HG02852 (cell line): ENCODE measurements around the gene PHLDA1.

Source experiments
- ATAC-seq: cut with Tn5 transposase; IDR thresholded peaks from one replicate; pipeline ENCODE4 v1.9.1; 2021; ENCODE audit warnings: mild to moderate bottlenecking, moderate library complexity; ENCODE audit not compliant: unreplicated experiment

Gene PHLDA1

GRCh38 chr12:76031414-76032042 is at the start of gene PHLDA1:
PHLDA1 (minus strand) TSS chr12:76031776.
- peak; percentile 80 for ATAC-seq

- ATAC-seq, result no peak
Observed at GRCh38 chr12:76080729-76081415, 49.3 kb upstream of the PHLDA1 start.

- no peak for ATAC-seq
Observed at GRCh38 chr12:76080017-76080728, 48.6 kb upstream of the PHLDA1 start.

- ATAC-seq, result no peak
Observed at GRCh38 chr12:76078748-76079147, 47.2 kb upstream of the PHLDA1 start.

- ATAC-seq, result no peak
Observed at GRCh38 chr12:76075448-76075847, 43.9 kb upstream of the PHLDA1 start.

GRCh38 chr12:76074701-76075336 is 43.2 kb upstream of the PHLDA1 start:
- ATAC-seq, result no peak

GRCh38 chr12:76073561-76073960 is 42.0 kb upstream of the PHLDA1 start:
- no peak for ATAC-seq

- ATAC-seq, result no peak
Observed at GRCh38 chr12:76072568-76072967, 41.0 kb upstream of the PHLDA1 start.

GRCh38 chr12:76069339-76069738 is 37.8 kb upstream of the PHLDA1 start:
- no peak for ATAC-seq

GRCh38 chr12:76065917-76066316 is 34.3 kb upstream of the PHLDA1 start:
- ATAC-seq, result no peak

GRCh38 chr12:76064904-76065303 is 33.3 kb upstream of the PHLDA1 start:
- ATAC-seq, result no peak

GRCh38 chr12:76060111-76060510 is 28.5 kb upstream of the PHLDA1 start:
- no peak for ATAC-seq

GRCh38 chr12:76057326-76057725 is 25.8 kb upstream of the PHLDA1 start:
- no peak for ATAC-seq

GRCh38 chr12:76055393-76055792 is 23.8 kb upstream of the PHLDA1 start:
- no peak for ATAC-seq

- ATAC-seq, result no peak
Observed at GRCh38 chr12:76049575-76050251, 18.1 kb upstream of the PHLDA1 start.

GRCh38 chr12:76047742-76048141 is 16.2 kb upstream of the PHLDA1 start:
- ATAC-seq, result no peak

GRCh38 chr12:76047060-76047459 is 15.5 kb upstream of the PHLDA1 start:
- no peak for ATAC-seq

GRCh38 chr12:76043377-76043776 is 11.8 kb upstream of the PHLDA1 start:
- no peak for ATAC-seq

GRCh38 chr12:76042147-76042546 is 10.6 kb upstream of the PHLDA1 start:
- no peak for ATAC-seq

GRCh38 chr12:76041406-76041805 is 9.8 kb upstream of the PHLDA1 start:
- ATAC-seq, result no peak

- no peak for ATAC-seq
Observed at GRCh38 chr12:76040461-76040860, 8.9 kb upstream of the PHLDA1 start.
